Measurements from ENCODE around the gene CYB5R3.
"Not testable (repeated sequence)": the region's sequence is repeated elsewhere in the genome, so short reads cannot be mapped to it uniquely, and the experiment has no call there.

Gene CYB5R3

GRCh38 chr22:42678894-42679293 is 29.7 kb upstream of the CYB5R3 start:
- DNase-seq (ENCODE audit: low read depth in 2 of 2), result no peak

GRCh38 chr22:42677936-42678335 is 28.7 kb upstream of the CYB5R3 start:
- not testable (repeated sequence) for DNase-seq (ENCODE audit: low read depth in 2 of 2)

GRCh38 chr22:42676059-42676607 is 26.9 kb upstream of the CYB5R3 start:
- no peak for DNase-seq (ENCODE audit: low read depth in 2 of 2)

- DNase-seq (ENCODE audit: low read depth in 2 of 2), result no peak
Observed at GRCh38 chr22:42673898-42674401, 24.8 kb upstream of the CYB5R3 start.

- not testable (repeated sequence) for DNase-seq (ENCODE audit: low read depth in 2 of 2)
Observed at GRCh38 chr22:42673071-42673470, 23.9 kb upstream of the CYB5R3 start.

- no peak for DNase-seq (ENCODE audit: low read depth in 2 of 2)
Observed at GRCh38 chr22:42670921-42671709, 21.9 kb upstream of the CYB5R3 start.

GRCh38 chr22:42670046-42670445 is 20.9 kb upstream of the CYB5R3 start:
- no peak for DNase-seq (ENCODE audit: low read depth in 2 of 2)

GRCh38 chr22:42666393-42666792 is 17.2 kb upstream of the CYB5R3 start:
- DNase-seq (ENCODE audit: low read depth in 2 of 2), result not testable (repeated sequence)

- DNase-seq (ENCODE audit: low read depth in 2 of 2), result no peak
Observed at GRCh38 chr22:42664976-42665831, 16.0 kb upstream of the CYB5R3 start.

- DNase-seq (ENCODE audit: low read depth in 2 of 2), result no peak
Observed at GRCh38 chr22:42661985-42662831, 13.0 kb upstream of the CYB5R3 start.

- no peak for DNase-seq (ENCODE audit: low read depth in 2 of 2)
Observed at GRCh38 chr22:42656578-42656977, 7.4 kb upstream of the CYB5R3 start.

GRCh38 chr22:42655693-42656092 is 6.5 kb upstream of the CYB5R3 start:
- no peak for DNase-seq (ENCODE audit: low read depth in 2 of 2)

GRCh38 chr22:42654436-42655073 is 5.4 kb upstream of the CYB5R3 start:
- no peak for DNase-seq (ENCODE audit: low read depth in 2 of 2)

GRCh38 chr22:42653999-42654398 is 4.8 kb upstream of the CYB5R3 start:
- no peak for DNase-seq (ENCODE audit: low read depth in 2 of 2)

- no peak for DNase-seq (ENCODE audit: low read depth in 2 of 2)
Observed at GRCh38 chr22:42651134-42651533, 1.9 kb upstream of the CYB5R3 start.

- DNase-seq (ENCODE audit: low read depth in 2 of 2), result no peak
Observed at GRCh38 chr22:42648368-42649245, 585 bp downstream of the CYB5R3 start.

GRCh38 chr22:42648017-42648367 is 1.2 kb downstream of the CYB5R3 start:
- DNase-seq (ENCODE audit: low read depth in 2 of 2), result no peak

GRCh38 chr22:42646569-42647525 is 2.3 kb downstream of the CYB5R3 start:
- DNase-seq (ENCODE audit: low read depth in 2 of 2), result no peak

All from fibroblast of skin of left biceps (primary cell).